AG04449 (cell line): ENCODE results near the gene GRID2.

Experiments used
- CTCF ChIA-PET: fragments of 350-600 bp; formaldehyde crosslinking; extraction: SDS; loops from one replicate; lab custom pipeline; 2021; ENCODE audit warnings: antibody characterized with exemption; lab: Yijun Ruan, JAX
- POLR2A ChIA-PET: fragments of 400-600, 350-600 bp; formaldehyde crosslinking; extraction: SDS; loops from one replicate; lab custom pipeline; 2020; ENCODE audit warnings: antibody characterized with exemption, inconsistent platforms; lab: Yijun Ruan, JAX
- DNase-seq: peaks from one replicate; pipeline ENCODE4 v3.0.0-alpha.2; 2010; ENCODE audit warnings: low read depth, low spot score
- H3K4me3 ChIP-seq: 2 replicates; pipeline ENCODE4 v1.5.1; 2011; ENCODE audit warnings: low read depth, mild to moderate bottlenecking, control low read depth, low read length
- TF ChIP-seq, protein P1 (sequence below): IDR thresholded peaks from one replicate; pipeline ENCODE4 v1.5.1; 2011; ENCODE audit warnings: mild to moderate bottlenecking, moderate library complexity, low read length, control low read depth, inconsistent platforms; ENCODE audit not compliant: insufficient read depth; ENCODE audit errors: missing control alignments

Gene GRID2

GRCh38 chr4:93178279-93178678, 874.5 kb downstream of the GRID2 start:
- DNase-seq = no peak
- POLR2A ChIA-PET = no interaction called here

GRCh38 chr4:93179044-93179443, 875.3 kb downstream of the GRID2 start:
- H3K4me3 ChIP-seq = no peak overlapping the region
- TF ChIP-seq, protein P1, sequence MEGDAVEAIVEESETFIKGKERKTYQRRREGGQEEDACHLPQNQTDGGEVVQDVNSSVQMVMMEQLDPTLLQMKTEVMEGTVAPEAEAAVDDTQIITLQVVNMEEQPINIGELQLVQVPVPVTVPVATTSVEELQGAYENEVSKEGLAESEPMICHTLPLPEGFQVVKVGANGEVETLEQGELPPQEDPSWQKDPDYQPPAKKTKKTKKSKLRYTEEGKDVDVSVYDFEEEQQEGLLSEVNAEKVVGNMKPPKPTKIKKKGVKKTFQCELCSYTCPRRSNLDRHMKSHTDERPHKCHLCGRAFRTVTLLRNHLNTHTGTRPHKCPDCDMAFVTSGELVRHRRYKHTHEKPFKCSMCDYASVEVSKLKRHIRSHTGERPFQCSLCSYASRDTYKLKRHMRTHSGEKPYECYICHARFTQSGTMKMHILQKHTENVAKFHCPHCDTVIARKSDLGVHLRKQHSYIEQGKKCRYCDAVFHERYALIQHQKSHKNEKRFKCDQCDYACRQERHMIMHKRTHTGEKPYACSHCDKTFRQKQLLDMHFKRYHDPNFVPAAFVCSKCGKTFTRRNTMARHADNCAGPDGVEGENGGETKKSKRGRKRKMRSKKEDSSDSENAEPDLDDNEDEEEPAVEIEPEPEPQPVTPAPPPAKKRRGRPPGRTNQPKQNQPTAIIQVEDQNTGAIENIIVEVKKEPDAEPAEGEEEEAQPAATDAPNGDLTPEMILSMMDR = no peak
- POLR2A ChIA-PET = no interaction called here
- no peak for DNase-seq
- CTCF ChIA-PET = no interaction called here

More at GRCh38 chr4:93178279-93178678, 874.5 kb downstream of the GRID2 start:
- H3K4me3 ChIP-seq = no peak overlapping the region
- TF ChIP-seq, protein P1 = no peak
- CTCF ChIA-PET = no interaction called here

DNA sequence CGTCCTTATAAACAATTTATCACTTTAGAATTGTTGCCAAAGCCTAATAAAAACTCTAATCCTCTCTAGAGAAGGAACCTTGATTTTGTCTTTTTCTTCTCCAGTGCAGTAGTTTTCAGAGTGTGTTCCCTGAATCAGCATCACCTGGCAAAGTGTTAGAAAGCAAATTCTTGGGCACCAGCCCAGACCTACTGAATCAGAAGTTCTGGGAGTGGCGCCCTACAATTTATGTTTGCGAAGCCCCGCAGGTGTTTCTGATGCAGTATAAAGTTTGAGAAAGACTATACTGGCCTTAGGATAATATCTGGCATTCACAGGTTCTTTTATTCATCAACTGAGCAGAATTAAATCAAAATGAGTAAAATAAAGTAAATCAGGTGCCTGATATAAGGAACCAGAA, 879.0 kb downstream of the GRID2 start:
- no peak overlapping the region for H3K4me3 ChIP-seq
- ChIA-PET CTCF (no interaction called here), POLR2A (no interaction called here)
- no peak for DNase-seq
- TF ChIP-seq, protein P1 = no peak

- ChIA-PET POLR2A (no interaction called here), CTCF (no interaction called here)
- no peak for DNase-seq
- TF ChIP-seq, protein P1 = no peak
- H3K4me3 ChIP-seq = no peak overlapping the region
Observed at GRCh38 chr4:93183576-93183975, 879.8 kb downstream of the GRID2 start.

DNA sequence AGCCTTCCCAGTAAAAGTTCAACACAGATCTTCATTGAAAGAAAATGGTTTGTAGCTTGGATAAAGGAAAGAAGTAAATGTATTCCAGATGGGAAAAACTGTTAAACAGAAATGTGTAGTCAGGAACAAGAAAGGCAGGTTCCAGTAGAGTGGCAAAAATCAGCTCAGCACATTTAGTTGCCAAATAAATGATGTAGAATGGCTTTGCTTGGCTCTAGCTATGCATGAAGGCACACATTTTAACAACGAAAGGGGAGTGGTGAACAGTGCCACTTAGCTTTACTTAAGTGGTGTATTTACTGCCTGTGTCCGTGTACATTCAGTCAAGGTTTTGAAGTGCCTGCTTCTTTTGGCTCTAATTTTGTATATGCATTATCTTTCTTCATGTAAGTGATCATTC, 880.3 kb downstream of the GRID2 start:
- POLR2A ChIA-PET = no interaction called here
- CTCF ChIA-PET = no interaction called here
- no peak overlapping the region for H3K4me3 ChIP-seq
- TF ChIP-seq, protein P1 = no peak
- no peak for DNase-seq

- TF ChIP-seq, protein P1 = no peak
- no peak overlapping the region for H3K4me3 ChIP-seq
- DNase-seq = no peak
- CTCF ChIA-PET = no interaction called here
- POLR2A ChIA-PET = no interaction called here
Observed at GRCh38 chr4:93186846-93187245, 883.1 kb downstream of the GRID2 start.
